Mucosa of stomach (tissue), 1 donor: Measurements from ENCODE around the gene CCDC73.

Experiments
- H3K27me3 ChIP-seq: one replicate; pipeline ENCODE4 v1.7.0; 2013; ENCODE audit warnings: mild to moderate bottlenecking, low read length; ENCODE audit not compliant: control insufficient read depth, insufficient read depth
- H3K36me3 ChIP-seq: one replicate; pipeline ENCODE4 v1.7.0; 2013; ENCODE audit warnings: low read length; ENCODE audit not compliant: control insufficient read depth, insufficient read depth
- H3K4me1 ChIP-seq: one replicate; pipeline ENCODE4 v1.7.0; 2013; ENCODE audit warnings: mild to moderate bottlenecking, low read length; ENCODE audit not compliant: control insufficient read depth, insufficient read depth
- H3K4me3 ChIP-seq: one replicate; pipeline ENCODE4 v1.7.0; 2013; ENCODE audit warnings: low read length
- H3K9ac ChIP-seq: one replicate; pipeline ENCODE4 v1.7.0; 2013; ENCODE audit warnings: mild to moderate bottlenecking, low read length, moderate library complexity
- H3K9me3 ChIP-seq: one replicate; pipeline ENCODE4 v1.7.0; 2013; ENCODE audit warnings: mild to moderate bottlenecking, low read length, moderate library complexity; ENCODE audit not compliant: control insufficient read depth
- donor health status: Pancreatic carcinoma.

Gene CCDC73

DNA sequence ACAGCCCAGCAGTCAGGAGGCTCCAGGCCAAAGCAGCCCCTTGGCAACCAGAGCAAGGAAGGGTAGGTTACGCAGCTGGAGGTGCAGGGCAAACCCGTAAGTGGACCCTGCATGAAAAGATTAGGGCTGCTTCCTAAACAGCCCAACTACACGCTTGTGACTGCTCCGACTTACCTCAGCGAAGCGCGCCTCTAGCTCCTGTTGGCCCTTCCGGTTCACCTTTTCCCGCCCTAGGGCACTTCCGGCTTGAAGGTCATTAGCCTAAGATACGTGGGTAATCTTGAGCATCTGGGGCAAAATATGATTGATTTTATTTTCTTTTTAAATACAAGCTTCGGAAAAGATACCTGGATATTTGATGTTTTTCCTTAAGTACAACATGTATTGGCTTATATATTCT is at the start of gene CCDC73:
CCDC73 (minus strand) TSS at position 224 of the 400 bp plus-strand sequence. CDS start 34,419 bp downstream, outside the sequence.
- H3K27me3 ChIP-seq, result no peaks in the 10 kb centered on the region
- H3K9me3 ChIP-seq, result no peaks in the 10 kb centered on the region
- H3K9ac ChIP-seq, result no peak within 1 kb of the TSS
- no peak within 1 kb of the TSS for H3K4me3 ChIP-seq
- H3K4me1 ChIP-seq, result no peaks in the 10 kb centered on the region
- H3K36me3 ChIP-seq, result no peaks in the 10 kb centered on the region

DNA sequence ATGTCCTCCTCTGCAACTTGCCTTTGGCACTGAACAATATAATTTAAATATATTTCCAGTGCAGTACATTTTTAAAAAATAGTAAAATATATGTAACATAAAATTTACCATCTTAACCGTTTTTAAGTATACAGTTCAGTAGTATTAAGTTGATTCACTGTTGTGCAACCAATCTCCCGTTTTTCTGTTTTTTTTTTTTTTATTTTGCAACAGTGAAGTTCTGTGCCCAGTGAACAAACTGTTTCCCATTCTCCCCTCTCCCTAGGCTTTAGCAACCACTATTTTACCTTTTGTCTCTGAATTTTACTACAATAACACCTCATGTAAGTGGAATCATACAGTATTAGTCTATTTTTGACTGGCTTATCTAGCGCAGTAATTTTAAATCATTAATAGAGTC is 49.1 kb upstream of the CCDC73 start:
- H3K9ac ChIP-seq, result no peak overlapping the region
- no peaks in the 10 kb centered on the region for H3K36me3 ChIP-seq
- H3K4me3 ChIP-seq, result no peak overlapping the region
- H3K27me3 ChIP-seq, result no peaks in the 10 kb centered on the region
- no peaks in the 10 kb centered on the region for H3K4me1 ChIP-seq
- H3K9me3 ChIP-seq, result no peaks in the 10 kb centered on the region

DNA sequence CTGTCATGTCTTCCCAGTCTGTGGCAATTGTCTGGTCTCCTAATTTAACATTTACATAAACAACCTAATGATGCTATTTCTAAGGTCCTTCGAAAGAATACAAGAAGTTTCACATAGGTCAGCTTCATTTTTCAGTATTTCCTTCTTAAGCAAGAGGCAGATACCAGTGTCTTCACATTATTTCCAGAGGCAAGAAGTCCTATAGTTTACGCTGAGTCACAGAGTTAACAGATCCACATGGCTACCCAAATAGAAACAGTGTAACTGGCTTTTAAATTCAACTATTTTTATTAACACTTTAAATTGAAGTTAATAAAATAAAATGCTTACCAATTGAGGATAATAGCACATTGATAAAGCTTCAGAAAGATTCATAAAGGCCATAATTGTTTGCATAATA is 46.1 kb upstream of the CCDC73 start:
- Histone ChIP-seq H3K9ac (no peak overlapping the region), H3K27me3 (no peaks in the 10 kb centered on the region), H3K36me3 (no peaks in the 10 kb centered on the region), H3K9me3 (no peaks in the 10 kb centered on the region), H3K4me3 (no peak overlapping the region), H3K4me1 (no peaks in the 10 kb centered on the region)

- H3K36me3 ChIP-seq, result no peaks in the 10 kb centered on the region
- H3K4me3 ChIP-seq, result no peak overlapping the region
- no peaks in the 10 kb centered on the region for H3K9me3 ChIP-seq
- no peaks in the 10 kb centered on the region for H3K27me3 ChIP-seq
- H3K9ac ChIP-seq, result no peak overlapping the region
- H3K4me1 ChIP-seq, result no peaks in the 10 kb centered on the region
Observed at GRCh38 chr11:32839308-32839707, 44.8 kb upstream of the CCDC73 start.

DNA sequence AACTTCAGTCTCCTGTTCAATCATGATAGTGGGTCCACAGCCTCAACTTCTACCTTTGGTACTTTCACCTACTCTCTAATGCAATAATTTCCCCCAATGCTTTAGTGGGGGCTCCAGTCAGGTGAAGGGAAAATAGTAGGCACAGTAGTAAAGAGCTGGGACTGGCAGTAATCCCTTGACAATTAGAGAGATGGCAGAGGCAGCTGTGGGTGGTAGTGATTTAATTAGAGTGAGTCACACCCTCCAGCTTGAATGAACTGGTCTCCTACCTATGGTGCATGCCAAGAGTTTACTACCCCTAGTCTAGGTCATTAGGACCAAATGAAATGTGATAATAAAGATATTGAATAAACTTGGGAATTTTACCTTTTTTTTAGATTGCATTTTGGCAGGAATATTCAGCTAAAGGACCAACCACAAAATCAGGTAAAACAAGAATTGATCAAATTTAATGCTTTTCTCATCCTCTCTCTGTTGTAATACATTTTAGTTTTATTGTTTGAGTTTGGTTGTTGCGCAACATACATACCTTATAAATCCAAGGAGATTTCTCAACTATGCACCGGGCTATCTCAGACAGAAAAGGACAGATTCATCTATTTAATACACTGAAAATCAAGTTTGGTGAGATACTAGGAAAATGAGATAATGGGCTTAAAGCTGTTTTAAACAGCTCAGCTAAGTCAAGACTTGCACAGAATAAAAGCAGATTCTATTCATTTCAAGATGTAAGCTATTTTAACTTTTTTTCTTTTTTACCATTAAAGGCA is 44.2 kb upstream of the CCDC73 start:
- H3K36me3 ChIP-seq, result no peaks in the 10 kb centered on the region
- no peaks in the 10 kb centered on the region for H3K9me3 ChIP-seq
- no peaks in the 10 kb centered on the region for H3K4me1 ChIP-seq
- no peak overlapping the region for H3K4me3 ChIP-seq
- H3K9ac ChIP-seq, result no peak overlapping the region
- no peaks in the 10 kb centered on the region for H3K27me3 ChIP-seq

DNA sequence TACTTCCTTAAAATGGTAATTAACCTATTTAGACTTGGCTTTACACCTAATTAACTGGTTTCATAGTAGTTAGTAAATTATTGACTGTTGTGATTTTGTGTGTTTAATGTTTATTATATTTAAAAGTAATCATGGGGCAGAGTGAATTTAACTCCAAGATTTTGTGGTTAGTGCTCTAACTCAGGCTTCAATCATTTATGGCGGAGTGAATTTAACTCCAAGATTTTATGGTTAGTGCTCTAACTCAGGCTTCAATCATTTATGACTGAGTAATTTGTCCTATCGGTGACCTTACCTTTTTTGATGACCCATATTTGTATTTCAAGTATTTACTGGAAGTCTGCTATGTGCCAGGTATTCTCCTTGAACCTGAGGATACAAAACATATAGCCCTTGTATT is 42.5 kb upstream of the CCDC73 start:
- no peaks in the 10 kb centered on the region for H3K36me3 ChIP-seq
- no peaks in the 10 kb centered on the region for H3K27me3 ChIP-seq
- H3K9me3 ChIP-seq, result no peaks in the 10 kb centered on the region
- H3K4me3 ChIP-seq, result no peak overlapping the region
- H3K9ac ChIP-seq, result no peak overlapping the region
- no peaks in the 10 kb centered on the region for H3K4me1 ChIP-seq

DNA sequence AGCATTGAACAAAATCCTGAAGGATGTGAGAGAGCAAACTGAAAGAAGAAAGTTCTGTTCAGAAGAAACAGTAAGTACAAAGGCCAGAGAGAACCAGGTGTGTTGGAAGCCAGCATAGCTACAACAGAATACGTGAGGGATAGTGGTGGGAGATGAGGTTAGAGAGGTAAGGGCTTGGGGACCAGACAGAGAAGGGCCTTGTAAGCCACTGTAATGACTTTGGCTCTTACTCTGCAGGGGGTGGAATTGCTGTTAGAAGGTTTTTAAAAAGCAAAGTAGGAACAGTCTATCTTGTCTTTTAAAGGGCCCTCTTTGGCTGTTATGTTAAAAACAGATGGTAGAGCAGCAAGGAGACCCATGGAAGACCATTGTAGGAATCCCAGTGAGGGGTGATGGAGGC is 39.5 kb upstream of the CCDC73 start:
- Histone ChIP-seq H3K4me3 (no peak overlapping the region), H3K27me3 (no peaks in the 10 kb centered on the region), H3K4me1 (no peaks in the 10 kb centered on the region), H3K9ac (no peak overlapping the region), H3K9me3 (no peaks in the 10 kb centered on the region), H3K36me3 (no peaks in the 10 kb centered on the region)

GRCh38 chr11:32831221-32831620 is 36.8 kb upstream of the CCDC73 start:
- Histone ChIP-seq H3K9me3 (no peaks in the 10 kb centered on the region), H3K9ac (no peak overlapping the region), H3K27me3 (no peaks in the 10 kb centered on the region), H3K4me3 (no peak overlapping the region), H3K4me1 (no peaks in the 10 kb centered on the region), H3K36me3 (no peaks in the 10 kb centered on the region)

- H3K27me3 ChIP-seq, result no peaks in the 10 kb centered on the region
- H3K9me3 ChIP-seq, result no peaks in the 10 kb centered on the region
- peak overlapping the region; percentile 88 for H3K9ac ChIP-seq
- no peaks in the 10 kb centered on the region for H3K36me3 ChIP-seq
- H3K4me3 ChIP-seq, result no peak overlapping the region
- no peaks in the 10 kb centered on the region for H3K4me1 ChIP-seq
Observed at GRCh38 chr11:32830796-32831195, 36.3 kb upstream of the CCDC73 start.

DNA sequence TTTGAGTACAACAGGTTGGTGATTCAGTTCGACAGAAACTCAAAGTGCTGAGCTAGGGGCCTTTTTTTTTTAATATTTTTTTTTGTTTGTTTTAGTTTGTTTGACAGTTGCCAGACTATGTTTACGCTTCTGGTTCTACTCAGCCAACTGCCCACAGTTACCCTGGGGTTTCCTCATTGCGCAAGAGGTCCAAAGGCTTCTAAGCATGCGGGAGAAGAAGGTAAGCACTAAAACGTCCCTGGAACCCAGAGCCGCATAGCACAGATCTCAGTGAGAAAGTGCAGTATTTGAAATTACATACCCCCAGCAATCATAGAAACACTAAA is 35.9 kb upstream of the CCDC73 start:
- Histone ChIP-seq H3K9me3 (no peaks in the 10 kb centered on the region), H3K9ac (peak overlapping the region; percentile 88), H3K4me3 (peak overlapping the region; percentile 71), H3K36me3 (no peaks in the 10 kb centered on the region), H3K4me1 (no peaks in the 10 kb centered on the region), H3K27me3 (no peaks in the 10 kb centered on the region)

DNA sequence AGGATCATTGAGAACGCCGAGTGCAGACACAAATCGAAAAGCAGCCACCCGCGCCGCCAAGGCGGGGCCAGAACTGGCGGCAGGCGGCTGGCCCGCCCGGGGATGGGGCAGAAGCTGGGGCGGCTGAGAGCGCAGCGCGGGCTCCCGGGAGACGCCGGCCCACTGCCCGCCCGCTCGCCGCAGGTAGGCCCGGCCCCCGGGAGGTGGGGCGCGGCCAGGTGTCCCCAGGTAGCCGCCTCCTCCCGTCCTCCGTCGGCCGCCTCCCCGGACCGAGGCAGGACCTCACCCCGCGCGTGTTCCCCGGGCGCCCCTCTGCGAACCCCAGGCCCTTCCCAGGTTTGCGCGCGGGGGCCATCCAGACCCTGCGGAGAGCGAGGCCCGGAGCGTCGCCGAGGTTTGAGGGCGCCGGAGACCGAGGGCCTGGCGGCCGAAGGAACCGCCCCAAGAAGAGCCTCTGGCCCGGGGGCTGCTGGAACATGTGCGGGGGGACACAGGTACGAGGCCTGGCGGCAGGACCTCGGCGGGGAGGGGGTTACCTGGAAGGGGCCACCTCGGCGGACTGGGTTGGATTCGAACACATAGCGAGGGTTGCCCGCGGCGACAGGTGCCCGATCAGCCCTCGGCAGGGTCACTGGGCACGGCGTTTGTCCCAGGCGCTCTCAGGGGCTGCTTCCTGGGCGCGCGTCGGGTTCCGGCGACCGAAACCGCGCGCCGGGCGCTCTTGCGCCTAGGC is 35.4 kb upstream of the CCDC73 start, which contains the start of gene PRRG4:
PRRG4 (plus strand) TSS at position 248 of the 733 bp plus-strand sequence. CDS start 603 bp downstream, outside the sequence.
- Histone ChIP-seq H3K36me3 (no peaks in the 10 kb centered on the region), H3K4me3 (peak within 1 kb of the TSS; percentile 71), H3K9me3 (no peaks in the 10 kb centered on the region), H3K27me3 (no peaks in the 10 kb centered on the region), H3K4me1 (no peaks in the 10 kb centered on the region), H3K9ac (peak within 1 kb of the TSS; percentile 88)

DNA sequence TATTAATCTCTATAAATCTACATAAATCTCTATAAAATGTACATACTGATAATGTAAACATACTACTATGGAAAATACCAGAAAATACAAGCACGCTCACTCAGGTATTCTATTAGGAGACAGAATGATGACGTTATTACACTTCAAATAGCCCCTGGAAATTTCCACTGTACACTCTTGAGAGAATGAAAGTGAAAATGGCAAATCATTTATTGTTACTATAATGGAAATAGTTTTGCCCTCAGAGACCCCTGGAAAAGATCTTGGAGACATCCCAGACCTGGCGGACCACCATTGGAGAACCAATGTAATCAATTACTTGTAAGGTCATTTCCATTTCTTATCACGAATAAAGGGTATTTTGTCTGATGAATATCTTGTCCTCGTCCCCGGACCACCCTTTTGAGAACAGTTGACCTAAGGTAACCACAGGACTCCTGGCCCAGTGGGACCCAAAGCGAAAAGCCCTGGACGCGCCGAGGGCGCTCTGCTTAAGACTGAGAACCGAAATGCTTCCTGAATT is 34.8 kb upstream of the CCDC73 start:
- H3K9ac ChIP-seq, result peak overlapping the region; percentile 88
- peak overlapping the region; percentile 71 for H3K4me3 ChIP-seq
- no peaks in the 10 kb centered on the region for H3K4me1 ChIP-seq
- H3K9me3 ChIP-seq, result no peaks in the 10 kb centered on the region
- no peaks in the 10 kb centered on the region for H3K27me3 ChIP-seq
- H3K36me3 ChIP-seq, result no peaks in the 10 kb centered on the region
